ENCODE results near the gene ZNF346.
"Not testable (repeated sequence)": the region's sequence is repeated elsewhere in the genome, so short reads cannot be mapped to it uniquely, and the experiment has no call there.

The ZNF346 gene

GRCh38 chr5:177022386-177023302, at the start of gene ZNF346:
TSS of gene ZNF346 (plus strand) at chr5:177022696. CDS start at chr5:177022739, 43 bp downstream.
- peak; percentile 81 to 89 (median 87) for DNase-seq (ENCODE audit: low read depth in 3 of 3)

- DNase-seq (ENCODE audit: low read depth in 3 of 3): no peak
Measured at GRCh38 chr5:176979669-176980068, 42.8 kb upstream of the ZNF346 start.

DNA sequence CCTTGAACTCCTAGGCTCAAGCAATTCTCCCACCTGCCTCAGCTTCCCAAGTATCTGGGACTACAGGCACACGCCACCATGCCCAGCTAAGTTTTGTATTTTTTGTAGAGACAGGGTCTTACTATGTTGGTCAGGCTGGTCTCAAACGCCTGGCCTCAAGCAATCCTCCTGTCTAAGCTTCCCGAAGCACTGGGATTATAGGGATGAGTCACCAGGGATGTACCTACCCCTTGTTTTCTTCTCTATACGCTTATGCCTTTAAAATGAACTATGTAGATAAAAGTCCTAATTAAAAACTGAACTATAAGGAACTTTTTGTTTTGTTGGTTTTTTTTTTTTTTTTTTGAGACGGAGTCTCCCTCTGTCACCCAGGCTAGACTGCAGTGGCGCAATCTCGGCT, 41.7 kb upstream of the ZNF346 start:
- DNase-seq (ENCODE audit: low read depth in 3 of 3): no peak

DNA sequence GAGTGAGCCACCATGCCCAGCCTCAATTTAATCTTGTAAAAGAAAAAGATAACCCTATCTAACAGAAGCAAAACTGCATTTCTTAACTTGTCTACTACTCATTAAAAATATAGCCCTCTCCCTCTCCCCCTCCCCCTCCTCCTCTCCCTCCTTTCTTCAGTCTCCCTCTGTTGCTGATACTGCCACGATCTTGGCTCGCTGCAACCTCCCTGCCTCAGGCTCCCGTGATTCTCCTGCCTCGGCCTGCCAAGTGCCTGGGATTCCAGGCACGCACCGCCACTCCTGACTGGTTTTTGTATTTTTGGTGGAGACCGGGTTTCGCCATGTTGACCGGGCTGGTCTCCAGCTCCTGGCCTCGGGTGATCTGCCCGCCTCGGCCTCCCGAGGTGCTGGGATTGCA, 39.4 kb upstream of the ZNF346 start:
- not testable (repeated sequence) for DNase-seq (ENCODE audit: low read depth in 3 of 3)

DNA sequence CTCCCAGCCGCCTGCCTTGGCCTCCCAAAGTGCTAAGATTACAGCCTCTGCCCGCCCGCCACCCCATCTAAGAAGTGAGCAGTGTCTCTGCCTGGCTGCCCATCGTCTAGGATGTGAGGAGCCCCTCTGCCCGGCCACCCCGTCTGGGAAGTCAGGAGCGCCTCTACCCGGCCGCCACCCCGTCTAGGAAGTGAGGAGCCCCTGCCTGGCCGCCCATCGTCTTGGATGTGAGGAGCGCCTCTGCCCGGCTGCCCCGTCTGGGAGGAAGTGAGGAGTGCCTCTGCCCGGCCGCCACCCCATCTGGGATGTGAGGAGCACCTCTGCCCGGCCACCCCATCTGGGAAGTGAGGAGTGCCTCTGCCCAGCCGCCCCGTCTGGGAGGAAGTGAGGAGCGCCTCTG, 38.9 kb upstream of the ZNF346 start:
- not testable (repeated sequence) for DNase-seq (ENCODE audit: low read depth in 3 of 3)

DNA sequence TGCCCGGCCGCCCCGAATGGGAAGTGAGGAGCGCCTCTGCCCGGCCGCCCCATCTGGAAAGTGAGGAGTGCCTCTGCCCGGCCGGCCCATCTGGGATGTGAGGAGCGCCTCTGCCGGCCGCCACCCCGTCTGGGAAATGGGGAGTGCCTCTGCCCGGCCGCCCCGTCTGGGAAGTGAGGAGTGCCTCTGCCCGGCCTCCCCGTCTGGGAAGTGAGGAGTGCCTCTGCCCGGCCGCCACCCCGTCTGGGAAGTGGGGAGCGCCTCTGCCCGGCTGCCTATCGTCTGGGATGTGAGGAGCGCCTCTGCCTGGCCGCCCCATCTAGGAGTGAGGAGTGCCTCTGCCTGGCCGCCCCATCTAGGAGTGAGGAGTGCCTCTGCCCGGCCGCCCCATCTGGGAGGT, 38.3 kb upstream of the ZNF346 start:
- DNase-seq (ENCODE audit: low read depth in 3 of 3): not testable (repeated sequence)

- DNase-seq (ENCODE audit: low read depth in 3 of 3): no peak
Measured at GRCh38 chr5:176985516-176985915, 37.0 kb upstream of the ZNF346 start.

- DNase-seq (ENCODE audit: low read depth in 3 of 3): no peak
Measured at GRCh38 chr5:176986280-176986679, 36.2 kb upstream of the ZNF346 start.

DNA sequence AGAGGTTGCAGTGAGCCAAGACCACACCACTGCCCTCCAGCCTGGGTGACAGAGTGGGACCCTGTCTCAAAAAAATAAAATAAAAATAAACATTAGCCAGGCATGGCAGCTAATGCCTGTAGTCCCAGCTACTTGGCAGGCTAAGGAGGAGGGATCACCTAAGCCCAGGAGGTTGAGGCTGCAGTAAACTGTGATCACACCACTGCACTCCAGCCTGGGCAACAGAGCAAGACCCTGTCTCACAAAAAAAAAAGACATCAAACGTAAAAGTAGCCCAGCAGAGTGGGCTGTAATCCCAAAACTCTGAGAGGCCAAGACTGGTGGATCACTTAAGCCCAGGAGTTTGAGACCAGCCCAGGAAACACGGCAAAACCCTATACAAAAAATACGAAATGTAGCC, 34.9 kb upstream of the ZNF346 start:
- no peak for DNase-seq (ENCODE audit: low read depth in 3 of 3)

GRCh38 chr5:176993081-176993480, 29.4 kb upstream of the ZNF346 start:
- not testable (repeated sequence) for DNase-seq (ENCODE audit: low read depth in 3 of 3)

GRCh38 chr5:176994460-176995121, 27.9 kb upstream of the ZNF346 start:
- no peak for DNase-seq (ENCODE audit: low read depth in 3 of 3)

- no peak for DNase-seq (ENCODE audit: low read depth in 3 of 3)
Measured at GRCh38 chr5:176995122-176995490, 27.4 kb upstream of the ZNF346 start.

DNA sequence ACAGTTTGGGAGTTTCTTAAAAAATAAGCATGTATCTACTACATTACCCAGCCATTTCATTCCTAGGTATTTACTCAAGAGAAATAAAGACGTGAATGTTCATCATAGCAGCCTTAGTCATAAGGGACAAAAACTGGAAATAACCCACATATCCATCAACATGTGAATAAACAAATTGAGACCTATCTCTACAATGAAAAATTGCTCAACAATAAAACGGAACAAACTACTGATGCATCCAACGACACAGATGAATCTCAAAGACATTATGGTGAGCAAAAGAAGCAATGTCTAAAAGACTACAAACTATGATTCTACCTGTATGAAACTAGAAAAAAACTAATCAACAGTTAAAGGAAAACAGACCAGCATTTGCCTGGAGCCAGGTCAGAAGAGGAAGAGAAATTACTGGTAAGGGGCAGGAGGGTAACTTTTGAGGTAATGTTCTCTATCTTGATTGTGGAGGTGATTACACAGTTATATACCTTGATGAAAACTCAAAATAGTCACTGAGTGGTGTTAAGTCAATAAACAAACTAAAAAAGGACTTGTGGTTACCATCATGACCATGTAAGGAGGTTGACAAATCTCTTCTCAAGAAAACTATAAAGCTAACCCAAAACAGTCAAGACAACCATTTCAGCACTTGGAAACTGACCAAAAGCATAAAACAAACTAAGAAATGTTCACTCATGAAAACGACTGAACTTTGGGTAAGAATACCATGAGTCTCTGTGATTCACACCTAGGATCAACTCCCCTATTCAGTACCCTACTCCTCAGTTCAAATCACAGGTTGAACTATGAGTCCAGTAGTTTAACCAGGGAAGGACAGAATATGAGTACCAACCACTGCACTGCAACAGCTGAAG, 26.4 kb upstream of the ZNF346 start:
- DNase-seq (ENCODE audit: low read depth in 3 of 3): no peak

DNA sequence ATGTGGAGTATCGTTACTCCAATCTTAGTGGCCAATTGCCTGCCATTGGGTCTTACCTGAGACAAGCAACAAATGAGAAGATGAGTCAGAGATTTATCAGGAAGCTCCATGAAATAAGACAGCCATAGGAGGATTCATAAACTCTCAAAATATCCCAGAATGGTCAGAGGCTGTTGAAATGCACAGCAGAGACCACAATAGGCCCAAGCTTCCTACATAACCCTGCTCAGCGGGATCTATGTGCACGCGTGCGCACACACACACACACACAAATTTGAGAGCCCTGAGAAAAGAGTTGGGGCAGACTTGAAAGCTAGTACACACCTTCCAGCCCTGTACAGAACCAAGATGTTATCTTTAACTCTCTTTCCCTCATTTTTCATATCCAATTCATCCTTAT, 25.7 kb upstream of the ZNF346 start:
- DNase-seq (ENCODE audit: low read depth in 3 of 3): no peak

DNA sequence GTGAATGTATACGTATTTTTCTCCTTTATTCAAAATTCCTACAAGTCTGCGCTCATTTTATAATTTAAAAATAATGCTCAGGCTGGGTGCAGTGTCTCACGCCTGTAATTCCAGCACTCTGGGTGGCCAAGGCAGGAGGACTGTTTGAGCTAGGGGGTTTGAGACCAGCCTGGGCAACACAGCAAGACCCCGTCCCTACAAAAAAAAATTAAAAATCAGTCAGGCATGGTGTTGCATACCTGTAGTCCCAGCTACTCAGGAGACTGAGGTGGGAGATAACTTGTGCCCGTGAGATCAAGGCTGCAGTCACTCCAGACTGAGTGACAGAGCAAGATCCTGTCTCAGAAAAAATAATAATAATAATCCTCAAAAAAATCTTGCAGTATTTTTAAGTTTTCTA, 23.7 kb upstream of the ZNF346 start:
- no peak for DNase-seq (ENCODE audit: low read depth in 3 of 3)

DNA sequence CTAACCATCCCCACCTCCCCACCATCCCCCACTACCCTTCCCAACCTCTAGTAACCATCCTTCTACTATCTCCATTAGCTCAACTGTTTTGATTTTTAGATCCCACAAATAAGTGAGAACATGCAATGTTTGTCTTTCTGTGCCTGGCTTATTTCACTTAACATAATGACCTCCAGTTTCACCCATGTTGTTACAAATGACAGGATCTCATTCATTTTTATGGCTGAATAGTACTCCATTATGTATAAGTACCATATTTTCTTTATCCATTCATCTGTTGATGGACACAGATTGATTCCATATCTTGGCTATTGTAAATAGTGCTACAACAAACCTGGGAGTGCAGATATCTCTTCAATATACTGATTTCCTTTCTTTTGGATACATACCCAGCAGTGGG, 23.0 kb upstream of the ZNF346 start:
- not testable (repeated sequence) for DNase-seq (ENCODE audit: low read depth in 3 of 3)

GRCh38 chr5:177003649-177004048, 18.8 kb upstream of the ZNF346 start:
- DNase-seq (ENCODE audit: low read depth in 3 of 3): no peak

- no peak for DNase-seq (ENCODE audit: low read depth in 3 of 3)
Measured at GRCh38 chr5:177004961-177005360, 17.5 kb upstream of the ZNF346 start.

DNA sequence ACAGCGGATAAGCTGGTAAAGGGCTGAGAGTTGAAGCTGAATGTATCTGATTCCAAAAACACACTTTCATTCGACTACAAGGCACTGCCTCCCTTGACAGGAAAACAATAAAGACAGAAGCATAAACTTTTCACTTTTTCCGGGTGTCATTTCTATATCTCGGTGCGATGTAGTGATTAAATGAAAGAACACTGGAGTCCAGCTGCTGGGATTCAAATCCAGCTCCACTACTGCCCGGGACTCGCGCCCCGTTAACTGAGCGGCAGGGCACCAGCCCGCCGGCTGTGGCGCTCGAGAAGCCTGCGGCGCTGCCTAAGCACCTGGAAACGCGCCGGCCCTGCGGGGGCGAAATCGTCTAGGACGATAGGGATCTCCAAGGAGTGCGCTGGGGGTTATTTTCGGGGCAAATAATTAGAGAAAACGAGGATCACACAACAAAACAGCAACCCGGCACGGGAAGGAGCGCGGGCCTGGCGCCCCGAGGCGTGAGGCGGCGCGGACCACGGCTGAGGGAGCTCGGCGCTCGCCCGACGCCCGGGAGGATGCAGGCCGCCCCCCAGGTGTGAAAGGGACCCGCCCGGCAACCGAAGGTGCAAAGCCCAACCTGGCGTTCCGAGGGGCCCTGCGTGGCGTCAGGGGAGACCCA, 16.8 kb upstream of the ZNF346 start:
- peak; percentile 40 to 68 (median 52) for DNase-seq (ENCODE audit: low read depth in 3 of 3)

DNA sequence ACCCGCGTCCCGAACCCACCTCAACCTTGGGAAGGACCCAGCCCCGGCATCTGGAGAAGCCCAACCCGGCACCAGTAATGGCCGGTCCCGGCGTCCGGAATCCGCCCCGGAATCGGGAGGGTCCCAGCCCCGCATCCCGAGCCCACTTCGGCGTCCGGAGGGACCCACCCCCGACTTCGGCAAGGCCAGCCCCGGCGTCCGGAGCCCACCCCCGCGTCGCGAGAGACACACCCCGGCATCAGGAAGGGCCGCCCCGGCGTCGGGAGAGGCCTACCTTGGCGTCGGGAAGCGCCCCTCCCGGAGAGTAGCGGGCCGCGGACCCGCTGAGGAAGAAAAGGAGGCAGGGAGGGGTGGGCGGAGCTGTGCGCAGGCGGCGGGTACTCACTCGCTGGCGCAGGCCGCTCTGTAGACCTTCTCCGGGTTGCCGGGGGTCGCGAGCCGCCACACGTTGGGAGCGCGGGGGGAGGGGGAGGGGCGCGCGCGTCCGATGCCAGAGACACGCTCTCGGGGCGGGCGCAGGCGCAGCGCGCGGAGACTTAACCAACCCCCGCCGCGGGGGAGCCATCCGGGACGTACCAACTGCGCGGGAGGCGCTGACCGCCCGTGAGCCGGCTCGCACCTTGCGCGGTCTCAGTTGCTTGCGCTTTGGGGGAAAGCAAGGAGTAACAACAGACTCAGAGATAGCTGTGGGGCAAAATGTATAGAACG, 16.1 kb upstream of the ZNF346 start, which contains the start of gene UIMC1:
Gene UIMC1, minus strand, starts transcription at position 515 of the 708 bp plus-strand sequence. CDS start 24,164 bp downstream, outside the sequence.
- peak; percentile 86 to 92 (median 88) for DNase-seq (ENCODE audit: low read depth in 3 of 3)

- DNase-seq (ENCODE audit: low read depth in 3 of 3): no peak
Measured at GRCh38 chr5:177008716-177009115, 13.8 kb upstream of the ZNF346 start.

Measured in stimulated activated CD4-positive, alpha-beta T cell treated with anti-CD3 and anti-CD28 coated beads, TNF-alpha, amount 100 ng/mL, for 24 hours (primary cell).